Measurements from ENCODE around the gene TOGARAM2.

Gene TOGARAM2

DNA sequence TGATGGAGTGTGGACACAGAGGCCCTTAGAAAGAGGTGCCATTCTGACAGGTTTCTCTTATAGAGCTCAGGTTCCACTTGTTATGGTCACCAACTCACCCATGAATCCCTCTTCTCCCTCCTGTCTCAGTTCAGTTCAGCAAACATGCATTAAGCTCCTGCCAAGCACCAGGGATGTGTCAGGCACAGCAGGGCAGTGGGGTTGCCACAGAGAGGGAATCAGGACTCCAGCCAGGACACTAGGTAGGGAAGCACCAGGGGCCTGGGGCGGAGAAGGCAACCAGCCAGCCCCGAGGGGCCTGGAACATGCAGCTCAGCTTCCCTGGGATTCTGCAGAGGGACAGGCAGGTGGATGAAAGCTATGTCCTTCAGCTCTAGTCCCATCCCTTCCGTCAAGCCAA is 44.6 kb downstream of the TOGARAM2 start:
- Histone ChIP-seq H3K36me3 (no peaks in the 10 kb centered on the region), H3K27ac (no peak overlapping the region), H3K4me1 (ENCODE audit: control insufficient read depth in 1 of 2, insufficient read depth in 1 of 2, low read depth in 1 of 2, low read length in 1 of 2) (peaks cover 0 to 8% of the 10 kb centered on the region in 2 experiments), H3K4me3 (ENCODE audit: low read depth in 1 of 2, low read length in 1 of 2) (no peak overlapping the region), H3K27me3 (no peaks in the 10 kb centered on the region), H3K9me3 (no peaks in the 10 kb centered on the region)
- TF ChIP-seq CTCF (IDR thresholded peaks at IDR 0.05): no peak

- Histone ChIP-seq H3K27ac (no peak overlapping the region), H3K27me3 (no peaks in the 10 kb centered on the region), H3K4me3 (ENCODE audit: low read depth in 1 of 2, low read length in 1 of 2) (no peak overlapping the region), H3K4me1 (ENCODE audit: control insufficient read depth in 1 of 2, insufficient read depth in 1 of 2, low read depth in 1 of 2, low read length in 1 of 2) (peaks cover 15 to 18% of the 10 kb centered on the region in 2 experiments), H3K36me3 (no peaks in the 10 kb centered on the region), H3K9me3 (no peaks in the 10 kb centered on the region)
- no peak for TF ChIP-seq CTCF (IDR thresholded peaks at IDR 0.05)
Measured at GRCh38 chr2:29031046-29031445, 49.9 kb downstream of the TOGARAM2 start.

DNA sequence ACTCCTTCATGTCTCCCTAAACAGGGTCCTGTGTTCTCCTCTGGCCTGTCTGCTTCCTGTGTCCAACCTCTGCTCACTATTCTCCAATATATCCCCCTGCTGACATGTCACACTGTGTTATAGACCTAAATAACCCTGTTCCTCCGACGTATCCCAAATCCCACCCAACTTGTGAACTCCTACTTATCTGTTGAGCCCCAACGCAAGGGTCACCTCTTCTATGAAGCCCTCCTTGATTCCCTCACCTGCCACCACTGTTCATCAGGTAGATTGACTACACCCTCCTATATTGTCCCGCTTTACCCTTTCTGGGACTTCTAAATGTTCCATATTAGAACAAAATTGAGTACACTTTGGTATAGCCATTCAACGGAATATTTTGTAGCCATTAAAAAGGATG is 51.1 kb downstream of the TOGARAM2 start:
- H3K36me3 ChIP-seq: no peaks in the 10 kb centered on the region
- TF ChIP-seq CTCF (IDR thresholded peaks at IDR 0.05): no peak
- H3K4me1 ChIP-seq (ENCODE audit: control insufficient read depth in 1 of 2, insufficient read depth in 1 of 2, low read depth in 1 of 2, low read length in 1 of 2): peaks cover 15 to 18% of the 10 kb centered on the region in 2 experiments
- no peak overlapping the region for H3K4me3 ChIP-seq (ENCODE audit: low read depth in 1 of 2, low read length in 1 of 2)
- no peak overlapping the region for H3K27ac ChIP-seq
- H3K9me3 ChIP-seq: no peaks in the 10 kb centered on the region
- no peaks in the 10 kb centered on the region for H3K27me3 ChIP-seq

DNA sequence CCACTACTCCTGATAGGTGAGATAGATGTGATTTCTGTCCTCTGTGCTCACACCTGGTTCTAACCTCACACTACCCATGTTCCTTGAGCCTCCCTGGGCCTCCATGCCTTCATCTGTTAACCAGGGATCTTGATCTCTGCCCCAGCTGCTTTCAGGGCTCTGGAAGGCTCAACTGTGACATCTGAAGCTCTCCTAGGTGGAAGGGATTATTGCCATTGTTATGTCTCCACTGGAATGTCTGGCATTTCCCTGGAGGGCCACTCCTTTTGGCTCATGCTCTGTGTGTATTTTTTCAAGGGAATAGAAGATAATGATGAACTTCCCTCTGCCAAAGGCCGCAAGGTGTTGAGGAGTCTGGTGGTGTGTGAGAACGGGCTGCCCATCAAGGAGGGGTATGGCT is 52.1 kb downstream of the TOGARAM2 start:
- no peak for TF ChIP-seq CTCF (IDR thresholded peaks at IDR 0.05)
- H3K4me1 ChIP-seq (ENCODE audit: control insufficient read depth in 1 of 2, insufficient read depth in 1 of 2, low read depth in 1 of 2, low read length in 1 of 2): peaks cover 15 to 18% of the 10 kb centered on the region in 2 experiments
- H3K27me3 ChIP-seq: no peaks in the 10 kb centered on the region
- no peaks in the 10 kb centered on the region for H3K9me3 ChIP-seq
- no peak overlapping the region for H3K4me3 ChIP-seq (ENCODE audit: low read depth in 1 of 2, low read length in 1 of 2)
- no peak overlapping the region for H3K27ac ChIP-seq
- H3K36me3 ChIP-seq: no peaks in the 10 kb centered on the region

- Histone ChIP-seq H3K36me3 (no peaks in the 10 kb centered on the region), H3K4me3 (ENCODE audit: low read depth in 1 of 2, low read length in 1 of 2) (no peak overlapping the region), H3K27ac (no peak overlapping the region), H3K9me3 (no peaks in the 10 kb centered on the region), H3K27me3 (no peaks in the 10 kb centered on the region), H3K4me1 (ENCODE audit: control insufficient read depth in 1 of 2, insufficient read depth in 1 of 2, low read depth in 1 of 2, low read length in 1 of 2) (peaks cover 15 to 18% of the 10 kb centered on the region in 2 experiments)
- no peak for TF ChIP-seq CTCF (IDR thresholded peaks at IDR 0.05)
Measured at GRCh38 chr2:29033656-29034055, 52.6 kb downstream of the TOGARAM2 start.
